KMS-11 (cell line): ENCODE measurements around the gene SESTD1.

ENCODE experiments used
- H2AFZ ChIP-seq: fragments of 200-600 bp; sonication (generic); 2 replicates; pipeline ENCODE4 v1.6.1; 2016; ENCODE audit warnings: antibody characterized with exemption, mixed run types, low read depth
- H3K27ac ChIP-seq: fragments of 200-600 bp; sonication (generic); 2 replicates; pipeline ENCODE4 v1.6.1; 2016; ENCODE audit warnings: mild to moderate bottlenecking, mixed run types
- H3K27me3 ChIP-seq: fragments of 200-600 bp; sonication (generic); 2 replicates; pipeline ENCODE4 v1.6.1; 2017; ENCODE audit warnings: mild to moderate bottlenecking, low read depth, mixed run types, moderate library complexity; ENCODE audit not compliant: insufficient read depth
- H3K36me3 ChIP-seq: fragments of 200-600 bp; sonication (generic); 2 replicates; pipeline ENCODE4 v1.6.1; 2017; ENCODE audit warnings: mild to moderate bottlenecking, mixed run types; ENCODE audit not compliant: insufficient read depth
- H3K4me1 ChIP-seq: fragments of 200-600 bp; sonication (generic); 2 replicates; pipeline ENCODE4 v1.6.1; 2016; ENCODE audit warnings: mild to moderate bottlenecking, low read depth, mixed run types; ENCODE audit not compliant: poor library complexity, severe bottlenecking
- H3K4me2 ChIP-seq: fragments of 200-600 bp; sonication (generic); 2 replicates; pipeline ENCODE4 v1.7.0; 2016; ENCODE audit warnings: mild to moderate bottlenecking, mixed run types
- H3K4me3 ChIP-seq: fragments of 200-600 bp; sonication (generic); IDR thresholded peaks from 2 replicates; pipeline ENCODE4 v1.6.1; 2017; ENCODE audit warnings: low read depth, low read length, mixed read lengths; ENCODE audit not compliant: insufficient read depth
- H3K79me2 ChIP-seq: fragments of 200-600 bp; sonication (generic); 2 replicates; pipeline ENCODE4 v1.6.1; 2016; ENCODE audit warnings: low read depth, mixed run types; ENCODE audit not compliant: insufficient read depth
- H3K9ac ChIP-seq: fragments of 200-600 bp; sonication (generic); 2 replicates; pipeline ENCODE4 v1.6.1; 2016; ENCODE audit warnings: mild to moderate bottlenecking, mixed run types
- H4K20me1 ChIP-seq: fragments of 200-600 bp; sonication (generic); 2 replicates; pipeline ENCODE4 v1.6.1; 2016; ENCODE audit warnings: mild to moderate bottlenecking, mixed run types; ENCODE audit not compliant: insufficient read depth
- CTCF ChIP-seq: fragments of 200-600 bp; sonication (generic); conservative IDR thresholded peaks from 2 replicates; pipeline ENCODE4 v1.6.1; 2017; ENCODE audit warnings: low read depth, mild to moderate bottlenecking, antibody characterized with exemption, low read length, moderate library complexity, mixed read lengths

The SESTD1 gene

GRCh38 chr2:179123272-179123662 is 141.4 kb downstream of the SESTD1 start:
- TF ChIP-seq CTCF, result no peak
- no peak overlapping the region for H3K4me3 ChIP-seq
- no peak overlapping the region for H3K4me2 ChIP-seq
- peaks cover 14% of the 10 kb centered on the region for H3K4me1 ChIP-seq
- no peak overlapping the region for H3K27ac ChIP-seq
- H3K36me3 ChIP-seq, result no peaks in the 10 kb centered on the region
- no peaks in the 10 kb centered on the region for H4K20me1 ChIP-seq
- H3K79me2 ChIP-seq, result no peaks in the 10 kb centered on the region
- no peaks in the 10 kb centered on the region for H3K27me3 ChIP-seq
- no peak overlapping the region for H3K9ac ChIP-seq
- H2AFZ ChIP-seq, result no peak overlapping the region

- Histone ChIP-seq H3K9ac (peak overlapping the region; percentile 59; the same call in 1 of the 2 replicates), H2AFZ (peak overlapping the region; percentile 58), H3K4me1 (peaks cover 84% of the 10 kb centered on the region), H3K36me3 (no peaks in the 10 kb centered on the region), H3K27me3 (no peaks in the 10 kb centered on the region), H3K4me3 (no peak overlapping the region), H3K79me2 (no peaks in the 10 kb centered on the region), H3K4me2 (peak overlapping the region; percentile 77), H3K27ac (peak overlapping the region; percentile 95), H4K20me1 (no peaks in the 10 kb centered on the region)
- no peak for TF ChIP-seq CTCF
Measured at GRCh38 chr2:179107737-179108136, 156.9 kb downstream of the SESTD1 start.

- Histone ChIP-seq H3K4me3 (peak overlapping the region; percentile 59), H3K27ac (peak overlapping the region; percentile 95), H3K4me2 (peak overlapping the region; percentile 77), H3K9ac (peak overlapping the region; percentile 59), H3K79me2 (no peaks in the 10 kb centered on the region), H4K20me1 (no peaks in the 10 kb centered on the region), H3K27me3 (no peaks in the 10 kb centered on the region), H3K4me1 (peaks cover 80% of the 10 kb centered on the region), H2AFZ (peak overlapping the region; percentile 20; the same call in 1 of the 2 replicates), H3K36me3 (no peaks in the 10 kb centered on the region)
- TF ChIP-seq CTCF, result no peak
Measured at GRCh38 chr2:179106676-179107428, 157.8 kb downstream of the SESTD1 start.

- peak overlapping the region; percentile 77 for H3K4me2 ChIP-seq
- H4K20me1 ChIP-seq, result no peaks in the 10 kb centered on the region
- peak overlapping the region; percentile 59 for H3K4me3 ChIP-seq
- peaks cover 78% of the 10 kb centered on the region for H3K4me1 ChIP-seq
- no peaks in the 10 kb centered on the region for H3K79me2 ChIP-seq
- H3K9ac ChIP-seq, result peak overlapping the region; percentile 59; the same call in 1 of the 2 replicates
- TF ChIP-seq CTCF, result no peak
- H3K36me3 ChIP-seq, result no peaks in the 10 kb centered on the region
- peak overlapping the region; percentile 20; the same call in 1 of the 2 replicates for H2AFZ ChIP-seq
- peak overlapping the region; percentile 95 for H3K27ac ChIP-seq
- H3K27me3 ChIP-seq, result no peaks in the 10 kb centered on the region
Measured at GRCh38 chr2:179106342-179106675, 158.3 kb downstream of the SESTD1 start.
